HUDEP-2 (cell line): ENCODE results near the gene UBR3.
A peak's percentile ranks its signal among the peaks of the same experiment; 100 is the strongest.
"Not testable (repeated sequence)": the region's sequence is repeated elsewhere in the genome, so short reads cannot be mapped to it uniquely, and the experiment has no call there.

Experiments
- DNase-seq, 76 experiments: peaks; one replicate each; lab custom pipeline; 2025; ENCODE audit not compliant: unreplicated experiment in 76 of 76; lab: John Stamatoyannopoulos, UW

UBR3 gene

DNA sequence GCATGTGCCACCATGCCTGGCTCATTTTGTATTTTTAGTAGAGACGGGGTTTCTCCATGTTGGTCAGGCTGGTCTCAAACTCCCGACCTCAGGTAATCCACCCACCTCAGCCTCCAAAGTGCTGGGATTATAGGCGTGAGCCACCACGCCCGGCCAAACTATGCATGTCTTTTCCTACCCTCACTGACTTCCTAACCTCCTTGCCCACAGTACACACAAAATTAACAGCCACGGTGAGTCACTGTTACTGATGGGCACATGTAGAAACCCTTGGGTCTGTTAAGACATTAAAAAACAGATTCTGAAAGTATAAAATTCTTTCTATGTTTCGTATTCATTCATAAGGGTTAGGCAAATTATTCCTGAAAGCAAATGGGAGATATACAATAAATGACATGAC, 7.2 kb upstream of the UBR3 start:
- not testable (repeated sequence) for DNase-seq

DNA sequence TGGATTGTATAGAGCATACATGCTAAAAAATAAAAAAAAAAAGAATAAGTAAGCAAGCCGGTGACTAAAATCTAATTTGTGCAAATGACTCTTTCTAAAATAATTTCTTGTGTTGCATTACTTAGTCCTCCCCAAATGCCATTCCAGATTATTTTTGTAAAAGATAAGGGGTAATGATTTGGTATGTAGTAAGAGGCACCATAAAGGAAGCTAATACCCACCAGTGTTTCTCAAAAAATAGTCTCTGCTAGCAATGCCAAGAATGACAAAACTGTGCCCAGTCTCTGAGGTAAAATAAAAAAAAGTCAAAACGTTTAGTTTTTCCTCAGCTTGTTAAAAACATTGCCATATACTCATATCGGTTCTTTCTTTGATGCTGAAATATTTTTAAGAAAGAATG, 5.2 kb upstream of the UBR3 start:
- no peak for DNase-seq

DNA sequence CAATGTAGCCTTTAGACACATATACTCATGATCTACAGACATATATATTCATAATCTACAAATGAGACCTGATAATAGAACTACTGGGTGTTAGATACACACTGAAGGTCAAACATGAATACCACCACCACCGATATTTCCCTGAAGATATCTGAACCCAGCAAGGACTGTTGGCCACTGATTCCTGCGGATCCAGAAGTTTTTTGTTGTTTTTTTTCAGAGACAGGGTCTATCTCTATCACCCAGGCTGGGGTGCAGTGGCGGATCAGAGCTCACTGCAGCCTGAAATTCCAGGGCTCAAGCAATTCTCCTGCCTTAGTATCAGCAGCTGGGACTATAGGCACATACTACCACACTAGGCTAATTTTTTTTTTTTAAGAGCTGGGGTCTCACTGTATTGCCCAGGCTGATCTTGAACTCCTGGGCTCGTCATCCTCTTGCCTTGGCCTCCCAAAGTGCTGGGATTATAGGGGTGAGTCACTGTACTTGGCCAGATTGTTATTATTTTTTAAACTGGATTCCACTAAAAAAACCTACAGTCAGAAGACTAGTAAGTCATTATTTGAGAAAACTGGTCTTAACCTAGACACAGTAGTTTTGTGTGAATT, 4.4 kb upstream of the UBR3 start:
- no peak for DNase-seq

DNA sequence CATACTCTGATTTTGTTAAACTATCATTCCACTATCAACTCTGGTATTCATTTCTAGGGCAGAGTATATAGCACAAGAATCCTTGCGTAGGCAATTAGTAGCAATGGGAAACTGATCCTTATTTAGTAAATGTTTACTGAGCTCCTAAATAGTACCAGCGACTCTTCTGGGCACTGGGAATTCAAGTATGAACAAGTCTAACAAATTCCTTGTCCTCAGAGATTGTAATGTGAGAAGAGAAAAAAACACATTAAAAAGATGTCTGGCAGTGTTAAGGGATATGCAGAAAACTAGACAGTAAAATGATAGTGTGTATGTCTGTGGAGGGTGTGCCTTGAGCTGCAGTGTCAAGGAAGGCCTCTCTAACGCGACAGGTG, 3.3 kb upstream of the UBR3 start:
- DNase-seq: no peak

DNA sequence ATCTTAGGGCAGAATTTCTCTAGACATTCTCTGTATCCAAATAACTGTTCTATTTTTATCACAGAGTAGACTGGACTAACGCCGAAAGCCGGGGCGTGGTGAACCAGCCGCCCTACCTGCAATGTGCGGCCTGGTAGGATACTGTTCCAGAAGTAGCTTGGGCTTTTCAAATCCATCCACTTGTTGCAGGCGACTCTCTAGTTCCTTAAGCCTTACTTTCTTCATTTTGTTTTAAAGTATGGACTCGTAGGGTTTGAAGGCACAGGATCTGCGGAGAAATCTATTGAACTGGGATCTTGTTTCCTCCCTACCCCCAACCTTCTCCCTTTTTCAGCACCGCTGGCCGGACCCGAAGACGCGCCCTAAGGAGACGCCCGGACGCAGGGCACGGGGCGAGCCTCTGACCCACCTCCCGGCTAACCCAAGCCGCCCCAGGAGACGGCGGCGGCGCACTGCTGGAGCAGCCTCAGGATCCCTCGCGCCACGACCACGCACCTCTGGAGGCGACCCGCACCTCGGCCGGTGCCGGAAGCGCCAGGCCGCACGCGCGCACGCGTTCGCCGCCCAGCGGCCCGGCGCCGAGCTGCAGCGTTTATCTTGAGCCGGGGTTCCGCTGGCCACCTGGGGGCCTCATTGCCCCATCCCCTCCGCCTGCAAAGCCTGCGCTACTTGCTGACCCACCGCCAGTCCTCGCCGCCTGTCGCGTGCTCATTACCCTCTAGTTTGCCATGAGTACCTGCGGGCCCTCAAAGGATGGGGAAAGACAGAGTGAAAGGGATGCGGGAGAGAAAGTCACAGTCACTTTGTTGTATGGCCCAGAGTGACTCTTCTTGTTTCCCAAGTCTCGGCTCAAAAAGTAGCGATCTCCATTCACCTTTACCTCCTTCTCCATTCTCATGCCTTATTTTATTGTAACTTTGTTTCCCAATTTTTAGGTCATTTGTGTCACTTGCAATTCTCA, 2.6 kb upstream of the UBR3 start, which contains the start of gene METTL5:
TSS of gene METTL5 (minus strand) at position 533 of the 961 bp plus-strand sequence. CDS start at position 225, 308 bp downstream.
- peak in 73 of 76 experiments; percentile 27 to 89 (median 72) for DNase-seq

DNA sequence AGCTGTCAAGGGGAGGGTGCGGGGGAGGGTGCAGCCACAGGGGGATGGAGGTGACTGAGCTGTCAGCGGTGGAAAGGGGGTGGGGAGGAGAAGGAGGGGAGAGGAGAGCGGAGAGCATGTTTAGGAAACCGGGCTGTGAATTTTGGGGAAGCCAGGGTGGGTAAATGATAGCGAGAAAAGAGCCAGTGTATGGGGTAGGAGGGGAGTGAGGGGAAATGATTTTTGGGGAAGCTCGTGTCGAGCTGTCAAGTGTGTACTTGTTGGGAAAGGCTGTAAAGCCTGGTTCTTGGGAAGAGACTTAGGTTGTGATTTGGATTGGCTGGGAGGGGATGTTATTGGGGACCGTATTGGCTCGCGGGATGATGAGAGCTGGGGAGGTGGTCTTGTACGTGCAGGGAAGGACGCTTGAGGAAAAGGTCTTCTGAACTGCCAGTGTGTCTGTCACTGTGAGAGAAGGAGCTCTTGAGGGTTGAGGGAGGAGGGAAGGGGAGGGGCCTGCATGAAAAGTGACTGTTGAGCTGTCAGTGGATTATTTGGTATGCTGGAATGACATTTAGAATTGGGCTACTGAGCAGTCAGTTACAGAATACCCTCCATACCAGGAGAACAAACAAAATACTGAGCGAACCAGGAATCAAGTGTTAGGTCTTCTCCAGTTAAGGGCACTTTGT, 1.0 kb downstream of the UBR3 start:
- DNase-seq: peak in 54 of 76 experiments; percentile 5 to 71 (median 34)

DNA sequence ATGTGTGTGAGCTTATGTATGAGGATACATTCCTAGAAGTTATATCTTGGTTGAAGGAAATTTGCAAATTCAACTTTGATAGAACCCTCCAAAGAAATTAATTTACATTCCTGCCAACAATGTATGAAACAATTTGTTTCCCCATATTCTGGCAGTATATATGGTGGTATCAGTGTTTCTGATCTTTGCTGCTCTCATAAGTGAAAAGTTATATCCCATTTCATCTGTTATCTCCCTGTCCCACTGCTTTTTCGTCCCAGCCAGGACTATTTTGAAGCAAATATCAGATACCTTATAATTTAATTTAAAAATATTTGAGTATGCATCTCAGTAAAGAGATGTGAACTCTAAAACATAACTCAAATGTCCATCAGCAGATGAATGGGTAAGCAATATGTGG, 7.1 kb downstream of the UBR3 start:
- DNase-seq: no peak

DNA sequence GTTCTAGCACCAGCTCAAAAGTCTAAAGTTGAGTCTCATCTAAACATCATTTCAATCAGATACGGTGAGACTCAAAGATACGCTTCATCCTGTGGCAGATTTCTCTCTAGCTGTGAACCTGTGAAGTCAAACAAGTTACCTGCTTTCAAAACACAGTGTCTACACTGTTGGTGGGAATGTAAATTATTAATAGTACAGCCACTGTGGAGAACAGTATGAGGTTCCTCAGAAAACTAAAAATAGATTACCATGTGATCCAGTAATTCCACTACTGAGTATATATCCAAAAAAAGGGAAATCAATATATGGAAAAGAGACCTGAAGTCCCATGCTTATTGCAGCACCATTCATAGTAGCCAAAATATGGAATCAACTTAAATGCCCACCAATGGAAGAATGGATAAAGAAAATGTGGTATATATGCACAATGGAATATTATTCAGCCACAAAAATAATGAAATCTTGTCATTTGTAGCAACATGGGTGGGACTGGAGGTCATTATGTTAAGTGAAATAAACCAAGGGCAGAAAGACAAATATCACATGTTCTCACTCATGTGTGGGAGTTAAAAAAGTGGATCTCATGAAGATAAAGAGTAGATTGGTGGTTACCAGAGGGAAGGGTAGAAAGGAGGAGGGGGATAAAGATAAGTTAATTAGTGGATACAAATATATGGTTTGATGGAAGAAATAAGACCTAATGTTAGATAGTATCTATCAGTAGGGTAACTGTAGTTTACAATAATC, 11.7 kb downstream of the UBR3 start:
- DNase-seq: peak in 7 of 76 experiments; percentile 5 to 30 (median 23)

DNA sequence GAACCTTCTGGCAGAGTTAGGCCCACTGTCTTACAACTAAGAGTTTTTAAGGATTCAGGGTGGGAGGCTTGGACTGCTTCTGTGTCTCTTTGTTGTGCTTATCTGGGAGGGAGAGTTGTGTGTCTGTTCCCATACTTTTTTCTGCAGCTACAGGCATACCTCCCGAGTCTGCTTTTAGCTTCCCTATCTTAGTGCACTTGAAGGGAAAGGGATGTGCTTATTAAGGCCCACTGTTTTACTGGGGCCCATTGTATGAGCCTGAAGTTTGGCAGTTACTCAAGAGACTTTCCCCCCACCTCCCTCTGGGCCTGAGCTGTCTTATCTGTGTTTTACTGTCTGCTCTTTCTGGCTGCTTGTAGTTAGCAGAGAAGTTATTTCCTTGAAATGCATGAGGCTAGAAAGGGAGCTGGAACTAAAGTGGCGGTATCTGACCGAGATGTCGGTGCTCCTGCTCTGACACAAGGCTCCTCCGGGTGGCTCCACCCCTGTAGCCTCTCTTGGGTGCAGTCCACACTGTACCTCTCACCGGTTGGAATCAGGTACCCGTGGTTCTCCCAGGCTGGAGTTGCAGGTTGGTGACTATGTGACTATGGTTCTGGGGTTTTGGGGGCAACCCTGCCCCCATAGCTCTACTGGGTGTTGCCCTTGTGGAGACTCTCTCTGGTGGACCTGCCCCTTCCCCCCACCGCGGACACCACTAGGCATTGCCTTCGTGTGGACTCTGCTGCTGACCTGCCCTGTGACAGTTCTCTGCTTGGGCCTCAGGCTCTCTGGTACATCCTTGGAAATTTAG, 12.9 kb downstream of the UBR3 start:
- peak in 75 of 76 experiments; percentile 20 to 90 (median 72) for DNase-seq

DNA sequence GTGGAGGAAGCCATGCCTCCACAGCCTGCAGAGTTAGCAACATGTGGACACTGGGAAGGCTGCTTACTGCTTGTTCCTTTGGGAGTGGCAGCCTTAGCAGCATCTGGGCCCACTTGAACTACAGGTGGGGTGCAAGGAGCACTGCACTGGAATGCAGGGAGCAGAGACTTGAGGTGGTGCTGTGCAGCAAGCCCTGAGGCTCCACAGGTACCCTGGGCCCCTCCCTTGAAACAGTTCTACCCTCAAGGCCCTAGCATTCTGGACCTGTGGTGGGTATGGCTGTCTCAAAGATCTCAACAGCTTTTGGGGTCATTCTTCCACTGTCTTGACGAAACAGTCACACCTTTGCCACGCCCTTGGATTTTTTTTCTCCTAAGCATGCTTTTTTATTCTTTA, 13.5 kb downstream of the UBR3 start:
- DNase-seq: no peak

DNA sequence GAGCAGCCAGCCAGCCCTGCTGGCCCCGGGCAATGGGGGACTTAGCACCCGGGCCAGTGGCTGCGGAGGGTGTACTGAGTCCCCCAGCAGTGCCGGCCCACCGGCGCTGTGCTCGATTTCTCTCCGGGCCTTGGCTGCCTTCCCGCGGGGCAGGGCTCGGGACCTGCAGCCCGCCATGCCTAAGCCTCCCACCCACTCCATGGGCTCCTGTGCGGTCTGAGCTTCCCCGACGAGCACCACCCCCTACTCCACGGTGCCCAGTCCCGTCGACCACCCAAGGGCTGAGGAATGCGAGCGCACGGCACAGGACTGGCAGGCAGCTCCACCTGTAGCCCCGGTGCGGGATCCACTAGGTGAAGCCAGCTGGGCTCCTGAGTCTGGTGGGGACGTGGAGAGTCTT, 14.4 kb downstream of the UBR3 start:
- not testable (repeated sequence) for DNase-seq

DNA sequence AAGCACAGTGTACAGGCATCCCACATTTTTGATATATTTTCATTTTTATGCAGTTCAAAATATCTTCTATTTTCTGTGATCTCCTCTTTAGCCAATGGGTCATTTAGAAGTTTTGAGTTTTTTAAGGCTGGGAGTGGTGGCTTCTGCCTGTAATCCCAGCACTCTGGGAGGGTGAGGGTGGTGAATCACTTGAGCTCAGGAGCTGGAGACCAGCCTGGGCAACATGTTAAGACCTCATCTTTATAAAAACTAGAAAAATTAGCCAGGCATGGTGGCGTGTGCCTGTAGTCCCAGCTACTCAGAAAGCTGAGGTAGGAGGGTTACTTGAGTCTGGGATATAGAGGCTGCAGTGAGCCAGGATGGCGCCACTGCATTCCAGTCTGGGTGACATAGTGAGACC, 17.8 kb downstream of the UBR3 start:
- DNase-seq: no peak

DNA sequence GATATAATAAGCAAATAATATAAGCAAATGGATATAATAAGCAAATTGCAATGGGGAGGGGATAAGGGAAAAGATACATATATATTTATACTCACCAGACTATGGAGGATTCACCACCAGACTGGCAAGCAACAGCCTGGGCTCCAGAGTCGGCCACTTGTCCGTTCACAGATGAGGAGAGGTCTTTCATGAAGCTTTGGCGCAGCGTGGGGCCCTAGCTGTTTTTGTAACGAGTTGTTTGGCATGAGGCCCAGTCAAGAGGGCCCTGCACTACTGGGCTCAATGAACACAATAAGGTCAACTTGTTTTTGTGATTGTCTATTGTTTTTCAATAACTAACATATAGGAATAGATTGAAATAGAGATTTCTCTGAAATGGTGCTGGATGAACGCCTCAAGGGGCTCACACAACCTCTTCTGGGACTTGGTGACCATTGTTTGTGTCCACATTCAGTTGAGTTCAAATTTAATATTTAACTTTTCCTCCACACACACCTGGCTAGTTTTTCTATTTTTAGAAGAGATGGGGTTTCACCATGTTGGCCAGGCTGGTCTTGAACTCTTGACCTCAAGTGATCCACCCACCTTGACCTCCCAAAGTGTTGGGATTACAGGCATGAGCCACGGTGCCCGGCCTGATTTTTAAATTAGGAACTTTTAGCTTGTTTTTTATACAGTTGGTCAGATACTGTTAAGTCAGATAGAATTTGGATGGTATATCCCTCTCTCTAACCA, 21.9 kb downstream of the UBR3 start:
- DNase-seq: not testable (repeated sequence)

DNA sequence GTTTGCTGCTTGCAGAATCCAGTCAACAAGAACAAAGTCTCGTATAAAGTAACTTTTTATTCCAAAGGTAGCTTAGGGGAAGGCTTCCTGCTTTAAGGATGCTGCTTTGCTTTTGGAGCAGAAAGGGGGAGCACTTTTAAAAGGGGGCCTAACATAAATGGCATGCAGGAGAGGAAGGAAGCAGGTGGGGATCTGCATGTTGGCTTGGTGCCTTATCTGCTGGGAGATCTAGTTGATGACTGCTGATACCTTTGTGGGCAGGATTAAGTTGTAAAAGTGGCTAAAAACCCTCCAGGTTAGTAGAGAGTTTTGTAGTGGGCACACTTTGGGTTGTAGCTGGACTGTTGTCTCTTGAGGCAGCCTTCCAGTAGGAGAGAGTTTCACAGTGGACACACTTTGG, 22.5 kb downstream of the UBR3 start:
- DNase-seq: no peak

DNA sequence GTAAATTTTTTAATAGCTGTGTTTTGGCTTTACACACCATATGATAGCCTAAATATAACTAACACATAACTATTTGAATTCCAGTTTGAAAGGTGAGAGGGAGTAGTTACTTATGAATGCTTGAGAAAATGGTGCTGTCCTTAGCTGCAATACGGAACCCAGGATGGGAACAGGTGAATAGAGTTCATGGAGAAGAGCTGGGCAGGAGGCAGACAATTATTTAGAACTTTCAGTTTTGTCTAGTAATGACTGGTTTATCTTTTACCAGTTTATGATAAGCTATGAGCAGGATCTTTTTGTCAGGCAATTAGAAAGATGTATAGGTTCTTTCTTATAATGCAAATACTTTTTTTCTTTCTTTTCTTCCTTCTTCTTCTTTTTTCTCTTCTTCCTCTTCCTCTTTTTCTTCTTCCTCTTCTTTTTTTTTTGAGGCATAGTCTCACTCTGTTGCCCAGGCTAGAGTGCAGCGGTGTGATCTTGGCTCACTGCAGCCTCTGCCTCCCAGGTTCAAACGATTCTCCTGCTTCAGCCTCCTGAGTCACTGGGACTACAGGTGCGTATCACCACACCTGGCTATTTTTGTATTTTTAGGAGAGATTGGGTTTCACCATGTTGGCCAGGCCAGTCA, 25.9 kb downstream of the UBR3 start:
- DNase-seq: no peak

DNA sequence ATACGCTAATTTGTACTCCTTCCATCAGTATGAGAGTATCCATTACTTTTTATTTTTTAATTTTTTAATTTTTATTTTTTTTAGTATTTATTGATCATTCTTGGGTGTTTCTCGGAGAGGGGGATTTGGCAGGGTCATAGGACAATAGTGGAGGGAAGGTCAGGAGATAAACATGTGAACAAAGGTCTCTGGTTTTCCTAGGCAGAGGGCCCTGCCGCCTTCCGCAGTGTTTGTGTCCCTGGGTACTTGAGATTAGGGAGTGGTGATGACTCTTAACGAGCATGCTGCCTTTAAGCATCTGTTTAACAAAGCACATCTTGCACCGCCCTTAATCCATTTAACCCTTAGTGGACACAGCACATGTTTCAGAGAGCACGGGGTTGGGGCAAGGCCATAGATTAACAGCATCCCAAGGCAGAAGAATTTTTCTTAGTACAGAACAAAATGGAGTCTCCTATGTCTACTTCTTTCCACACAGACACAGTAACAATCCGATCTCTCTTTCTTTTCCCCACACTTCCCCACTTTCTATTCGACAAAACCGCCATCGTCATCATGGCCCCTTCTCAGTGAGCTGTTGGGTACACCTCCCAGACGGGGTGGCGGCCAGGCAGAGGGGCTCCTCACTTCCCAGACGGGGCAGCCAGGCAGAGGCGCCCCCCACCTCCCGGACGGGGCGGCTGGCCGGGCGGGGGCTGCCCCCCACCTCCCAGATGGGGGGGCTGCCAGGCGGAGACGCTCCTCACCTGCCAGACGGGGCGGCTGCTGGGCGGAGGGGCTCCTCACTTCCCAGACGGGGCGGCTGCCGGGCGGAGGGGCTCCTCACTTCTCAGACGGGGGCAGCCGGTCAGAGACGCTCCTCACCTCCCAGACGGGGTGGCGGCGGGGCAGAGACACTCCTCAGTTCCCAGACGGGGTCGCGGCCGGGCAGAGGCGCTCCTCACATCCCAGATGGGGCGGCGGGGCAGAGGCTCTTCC, 28.3 kb downstream of the UBR3 start:
- peak in 1 of 76 experiments; percentile 50 for DNase-seq

DNA sequence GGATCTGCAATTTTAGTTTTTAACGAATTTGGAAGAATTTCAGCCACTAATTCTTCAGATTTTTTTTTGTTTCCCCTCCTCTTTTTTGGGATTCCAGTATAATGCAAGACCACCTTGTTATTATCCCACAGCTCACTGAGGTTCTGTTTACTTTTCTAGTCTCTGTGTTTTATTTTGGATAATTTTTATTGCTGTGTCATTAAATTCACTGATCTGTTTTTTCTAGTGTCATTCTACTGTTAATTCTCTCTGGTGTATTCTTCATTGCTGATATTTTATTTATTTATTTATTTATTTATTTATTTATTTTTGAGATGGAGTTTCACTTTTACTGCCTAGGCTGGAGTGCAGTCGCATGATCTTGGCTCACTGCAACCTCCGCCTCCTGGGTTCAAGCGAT, 32.2 kb downstream of the UBR3 start:
- no peak for DNase-seq

DNA sequence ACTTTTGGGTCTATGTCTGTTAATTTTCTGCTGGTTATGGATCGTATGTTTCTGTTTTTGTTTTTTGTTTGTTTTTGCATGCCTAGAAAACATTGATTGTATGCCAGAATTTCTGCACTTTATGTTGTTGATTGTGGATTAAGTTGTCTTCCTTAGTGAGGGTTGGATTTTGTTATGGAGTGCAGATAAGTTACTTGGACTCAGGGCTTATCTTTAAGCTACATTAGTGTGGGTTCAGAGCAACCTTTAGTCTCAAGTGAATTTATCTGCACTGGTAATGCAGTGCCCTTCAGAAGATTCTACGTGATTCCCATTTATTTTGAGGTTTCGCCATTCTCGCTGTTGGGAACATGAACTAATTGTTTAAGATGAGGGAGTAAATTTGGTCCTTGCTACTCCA, 32.9 kb downstream of the UBR3 start:
- peak in 2 of 76 experiments; percentile 17 to 26 for DNase-seq
